WTC11 (cell line): ENCODE data around the gene ENDOV. TPM values are rescaled to one million over a fixed set of nuclear protein-coding genes. Genes with fewer than 3 reads are reported as not detected.

Experiments used
- ATAC-seq: fragments of 200-7000 bp; cut with Tn5 transposase; 2 replicates; pipeline ENCODE4 v1.10.0; 2021; ENCODE audit warnings: mild to moderate bottlenecking, moderate library complexity
- CTCF ChIA-PET: fragments of 300-600 bp; sonication (Branson Sonifier 250); formaldehyde crosslinking; loops from one replicate; lab custom pipeline; 2021; ENCODE audit warnings: antibody characterized with exemption; lab: Charles Lee
- POLR2A ChIA-PET: fragments of 350-600 bp; sonication (Branson Sonifier 250); formaldehyde crosslinking; loops from one replicate; lab custom pipeline; 2021; ENCODE audit warnings: antibody characterized with exemption; lab: Charles Lee
- DNase-seq: peaks from one replicate; pipeline ENCODE4 v3.0.0; 2021; ENCODE audit warnings: low spot score
- H3K27ac Mint-ChIP-seq: 2 replicates; pipeline ENCODE4 v1.8.0; 2021; ENCODE audit warnings: mixed read lengths
- H3K27me3 Mint-ChIP-seq: 2 replicates; pipeline ENCODE4 v1.8.0; 2021; ENCODE audit warnings: low read depth, mild to moderate bottlenecking, moderate library complexity, mixed read lengths
- H3K36me3 Mint-ChIP-seq: 2 replicates; pipeline ENCODE4 v1.8.0; 2021; ENCODE audit warnings: mixed read lengths
- H3K4me1 Mint-ChIP-seq: 2 replicates; pipeline ENCODE4 v1.8.0; 2022; ENCODE audit warnings: mixed read lengths
- H3K4me3 Mint-ChIP-seq: 2 replicates; pipeline ENCODE4 v1.8.0; 2021; ENCODE audit warnings: mild to moderate bottlenecking, moderate library complexity, mixed read lengths
- H3K9me3 Mint-ChIP-seq: 2 replicates; pipeline ENCODE4 v1.8.0; 2021; ENCODE audit warnings: mixed read lengths
- CBFB ChIP-seq: sonication (generic); formaldehyde crosslinking; IDR thresholded peaks from 2 replicates; pipeline ENCODE4 v1.8.1; 2022; ENCODE audit warnings: mild to moderate bottlenecking, low read depth, missing genetic modification reagents
- GABPB1 ChIP-seq: sonication (generic); formaldehyde crosslinking; IDR thresholded peaks from 2 replicates; pipeline ENCODE4 v1.8.1; 2023; ENCODE audit warnings: mild to moderate bottlenecking, missing genetic modification reagents
- HMGA2 ChIP-seq: fragments of 250-450 bp; sonication (Bioruptor Pico); IDR thresholded peaks from 2 replicates; pipeline ENCODE4 v1.4.0; 2021; ENCODE audit warnings: mild to moderate bottlenecking, moderate library complexity
- JUN ChIP-seq: sonication (generic); formaldehyde crosslinking; IDR thresholded peaks from 2 replicates; pipeline ENCODE4 v1.8.0; 2023; ENCODE audit warnings: mild to moderate bottlenecking, missing genetic modification reagents
- MXD4 ChIP-seq: fragments of 250-450 bp; sonication (Bioruptor Pico); IDR thresholded peaks from 2 replicates; pipeline ENCODE4 v1.8.0; 2021; ENCODE audit warnings: mild to moderate bottlenecking, moderate library complexity, borderline replicate concordance
- MYBL2 ChIP-seq: sonication (generic); formaldehyde crosslinking; IDR thresholded peaks from 2 replicates; pipeline ENCODE4 v1.8.1; 2023; ENCODE audit warnings: mild to moderate bottlenecking, moderate library complexity, missing genetic modification reagents
- NR1H2 ChIP-seq: sonication (generic); formaldehyde crosslinking; IDR thresholded peaks from 2 replicates; pipeline ENCODE4 v1.9.0; 2021; ENCODE audit warnings: mild to moderate bottlenecking, moderate library complexity, missing genetic modification reagents
- NR3C1 ChIP-seq: sonication (generic); formaldehyde crosslinking; conservative IDR thresholded peaks from 2 replicates; pipeline ENCODE4 v1.8.1; 2023; ENCODE audit warnings: low read depth, mild to moderate bottlenecking, missing genetic modification reagents
- SMAD3 ChIP-seq: sonication (generic); formaldehyde crosslinking; IDR thresholded peaks from 2 replicates; pipeline ENCODE4 v1.8.0; 2022; ENCODE audit warnings: missing genetic modification reagents, mild to moderate bottlenecking, borderline replicate concordance
- TCF7 ChIP-seq: sonication (generic); formaldehyde crosslinking; IDR thresholded peaks from 2 replicates; pipeline ENCODE4 v1.8.0; 2022; ENCODE audit warnings: mild to moderate bottlenecking, low read depth, missing genetic modification reagents, moderate library complexity
- TEAD4 ChIP-seq: sonication (generic); formaldehyde crosslinking; IDR thresholded peaks from 2 replicates; pipeline ENCODE4 v1.8.0; 2022; ENCODE audit warnings: mild to moderate bottlenecking, missing genetic modification reagents
- TP53 ChIP-seq: sonication (generic); formaldehyde crosslinking; IDR thresholded peaks from 2 replicates; pipeline ENCODE4 v1.8.1; 2023; ENCODE audit warnings: mild to moderate bottlenecking, missing genetic modification reagents
- ZNF219 ChIP-seq: sonication (generic); formaldehyde crosslinking; IDR thresholded peaks from 2 replicates; pipeline ENCODE4 v1.8.0; 2023; ENCODE audit warnings: missing genetic modification reagents, mild to moderate bottlenecking, borderline replicate concordance
- ZNF263 ChIP-seq: sonication (generic); formaldehyde crosslinking; IDR thresholded peaks from 2 replicates; pipeline ENCODE4 v1.8.1; 2022; ENCODE audit warnings: low read depth, mild to moderate bottlenecking, moderate library complexity, missing genetic modification reagents
- ZNF423 ChIP-seq: fragments of 250-450 bp; sonication (Bioruptor Pico); IDR thresholded peaks from 2 replicates; pipeline ENCODE4 v2.1.2; 2022; ENCODE audit warnings: mild to moderate bottlenecking, moderate library complexity
- total RNA-seq: library from RNA; stranded (reverse); gene quantifications from 3 replicates; pipeline ENCODE4 v1.2.3, GENCODE V29; 2021
- TF ChIP-seq, protein P1 (sequence below): sonication (generic); formaldehyde crosslinking; IDR thresholded peaks from 2 replicates; pipeline ENCODE4 v1.8.1; 2023; ENCODE audit warnings: mild to moderate bottlenecking, missing genetic modification reagents, borderline replicate concordance
- TF ChIP-seq, protein P2 (sequence below): fragments of 250-450 bp; sonication (Bioruptor Pico); IDR thresholded peaks from 2 replicates; pipeline ENCODE4 v1.9.0; 2021; ENCODE audit warnings: mild to moderate bottlenecking
- TF ChIP-seq, protein P3 (sequence below): sonication (generic); formaldehyde crosslinking; IDR thresholded peaks from 2 replicates; pipeline ENCODE4 v1.8.1; 2023; ENCODE audit warnings: mild to moderate bottlenecking, missing genetic modification reagents, moderate library complexity
- TF ChIP-seq, protein P4 (sequence below): sonication (generic); formaldehyde crosslinking; IDR thresholded peaks from 2 replicates; pipeline ENCODE4 v1.8.1; 2023; ENCODE audit warnings: mild to moderate bottlenecking, missing genetic modification reagents
- TF ChIP-seq, protein P5 (sequence below): fragments of 250-450 bp; sonication (Bioruptor Pico); IDR thresholded peaks from 2 replicates; pipeline ENCODE4 v2.1.2; 2022; ENCODE audit warnings: mild to moderate bottlenecking, moderate library complexity

ENDOV gene
- total RNA-seq, 1 experiment from 2014 or later, result 25.2 TPM

DNA sequence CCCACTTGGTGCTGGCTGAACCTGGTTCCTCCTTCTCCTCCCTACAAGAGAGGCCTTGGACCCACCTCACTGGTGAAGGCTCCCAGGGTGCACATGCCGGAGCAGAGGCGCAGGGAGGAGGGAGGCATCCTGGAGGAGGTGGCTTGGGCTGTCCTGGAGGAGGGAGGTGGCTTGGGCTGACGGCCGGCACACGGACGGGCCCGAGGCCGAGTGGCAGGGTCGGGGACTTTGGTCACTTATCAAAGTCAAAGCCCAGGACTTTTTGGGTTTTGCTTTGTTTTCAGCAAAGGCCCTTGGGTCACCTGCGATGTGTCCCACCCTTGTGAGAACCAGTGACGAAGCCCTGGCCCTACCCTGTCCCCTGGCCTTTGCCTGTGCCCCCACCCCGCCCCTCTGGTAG is 28.5 kb downstream of the ENDOV start:
- peaks cover 8% of the 10 kb centered on the region for H3K27me3 Mint-ChIP-seq
- POLR2A ChIA-PET, result interaction anchor here (0.9 kb wide), 1 partner anchor 12 kb away, joined by 5 read pairs; no protein-coding TSS in a partner anchor
- no peaks in the 10 kb centered on the region; the same call in 1 of the 2 replicates for H3K4me1 Mint-ChIP-seq
- no peaks in the 10 kb centered on the region for H3K36me3 Mint-ChIP-seq
- no peak overlapping the region for H3K4me3 Mint-ChIP-seq
- CTCF ChIA-PET, result interaction anchor here (1.0 to 2.5 kb wide), 2 partner anchors 16 to 545 kb away, joined by 5 to 12 read pairs; no protein-coding TSS in a partner anchor
- no peaks in the 10 kb centered on the region for H3K9me3 Mint-ChIP-seq
- no peak for DNase-seq
- TF ChIP-seq, protein P1, sequence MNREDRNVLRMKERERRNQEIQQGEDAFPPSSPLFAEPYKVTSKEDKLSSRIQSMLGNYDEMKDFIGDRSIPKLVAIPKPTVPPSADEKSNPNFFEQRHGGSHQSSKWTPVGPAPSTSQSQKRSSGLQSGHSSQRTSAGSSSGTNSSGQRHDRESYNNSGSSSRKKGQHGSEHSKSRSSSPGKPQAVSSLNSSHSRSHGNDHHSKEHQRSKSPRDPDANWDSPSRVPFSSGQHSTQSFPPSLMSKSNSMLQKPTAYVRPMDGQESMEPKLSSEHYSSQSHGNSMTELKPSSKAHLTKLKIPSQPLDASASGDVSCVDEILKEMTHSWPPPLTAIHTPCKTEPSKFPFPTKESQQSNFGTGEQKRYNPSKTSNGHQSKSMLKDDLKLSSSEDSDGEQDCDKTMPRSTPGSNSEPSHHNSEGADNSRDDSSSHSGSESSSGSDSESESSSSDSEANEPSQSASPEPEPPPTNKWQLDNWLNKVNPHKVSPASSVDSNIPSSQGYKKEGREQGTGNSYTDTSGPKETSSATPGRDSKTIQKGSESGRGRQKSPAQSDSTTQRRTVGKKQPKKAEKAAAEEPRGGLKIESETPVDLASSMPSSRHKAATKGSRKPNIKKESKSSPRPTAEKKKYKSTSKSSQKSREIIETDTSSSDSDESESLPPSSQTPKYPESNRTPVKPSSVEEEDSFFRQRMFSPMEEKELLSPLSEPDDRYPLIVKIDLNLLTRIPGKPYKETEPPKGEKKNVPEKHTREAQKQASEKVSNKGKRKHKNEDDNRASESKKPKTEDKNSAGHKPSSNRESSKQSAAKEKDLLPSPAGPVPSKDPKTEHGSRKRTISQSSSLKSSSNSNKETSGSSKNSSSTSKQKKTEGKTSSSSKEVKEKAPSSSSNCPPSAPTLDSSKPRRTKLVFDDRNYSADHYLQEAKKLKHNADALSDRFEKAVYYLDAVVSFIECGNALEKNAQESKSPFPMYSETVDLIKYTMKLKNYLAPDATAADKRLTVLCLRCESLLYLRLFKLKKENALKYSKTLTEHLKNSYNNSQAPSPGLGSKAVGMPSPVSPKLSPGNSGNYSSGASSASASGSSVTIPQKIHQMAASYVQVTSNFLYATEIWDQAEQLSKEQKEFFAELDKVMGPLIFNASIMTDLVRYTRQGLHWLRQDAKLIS (CRISPR knock-in tag), result no peak
- no peak for TF ChIP-seq JUN (CRISPR knock-in tag)
- TF ChIP-seq CBFB (CRISPR knock-in tag), result no peak
- no peak for TF ChIP-seq MYBL2 (CRISPR knock-in tag)
- no peak for TF ChIP-seq TEAD4 (CRISPR knock-in tag)
- TF ChIP-seq, all 79 proteins: peak for 0
- no peak for ATAC-seq
- no peak overlapping the region for H3K27ac Mint-ChIP-seq

DNA sequence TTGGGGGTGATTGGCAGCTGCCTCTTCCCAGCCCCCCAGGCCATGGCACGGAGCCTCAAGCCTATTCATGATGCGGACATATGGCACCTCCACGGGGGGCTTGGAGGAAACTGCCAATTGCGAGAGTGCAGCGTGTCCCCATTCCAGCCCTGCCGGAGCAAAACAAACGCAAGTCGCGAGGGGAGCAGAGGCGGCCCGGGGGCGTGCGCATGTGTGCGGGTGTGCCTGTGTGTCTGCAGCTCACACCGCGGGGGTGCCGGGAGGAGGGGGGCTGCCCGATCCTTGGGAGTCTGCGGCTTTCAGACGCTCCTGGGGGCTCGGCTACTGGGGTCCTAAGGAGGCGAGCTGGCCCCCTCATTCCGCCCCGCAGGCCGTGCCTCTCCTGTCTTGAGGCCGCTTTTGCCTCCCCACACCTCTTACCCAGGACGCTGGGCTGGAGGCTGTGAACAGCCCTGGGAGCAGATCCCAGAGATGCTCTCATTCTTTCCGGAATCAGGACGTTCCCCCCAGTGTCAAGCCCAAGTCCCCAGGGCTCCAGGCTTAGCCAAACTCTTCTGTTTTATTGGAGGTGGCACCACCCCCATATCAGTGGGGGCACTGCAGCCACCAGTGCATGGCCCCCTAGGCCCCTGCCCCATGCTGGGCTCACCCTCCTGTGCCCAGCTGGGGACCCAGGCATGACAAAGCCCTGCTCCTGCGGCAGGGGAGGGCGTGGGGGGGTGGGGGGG is 29.1 kb downstream of the ENDOV start:
- TF ChIP-seq ZNF423 (peak; percentile 55; the same call in 1 of the 2 replicates), ZNF219 (CRISPR knock-in tag) (no peak)
- Mint-ChIP-seq H3K4me1 (no peaks in the 10 kb centered on the region; the same call in 1 of the 2 replicates), H3K27ac (no peak overlapping the region), H3K36me3 (no peaks in the 10 kb centered on the region), H3K9me3 (no peaks in the 10 kb centered on the region), H3K4me3 (no peak overlapping the region), H3K27me3 (peaks cover 8% of the 10 kb centered on the region)
- CTCF ChIA-PET, result interaction anchor here (2.5 kb wide), 1 partner anchor 17 kb away, joined by 12 read pairs; no protein-coding TSS in a partner anchor
- POLR2A ChIA-PET, result no interaction called here
- ATAC-seq (peak; percentile 42), DNase-seq (peak; percentile 53)

DNA sequence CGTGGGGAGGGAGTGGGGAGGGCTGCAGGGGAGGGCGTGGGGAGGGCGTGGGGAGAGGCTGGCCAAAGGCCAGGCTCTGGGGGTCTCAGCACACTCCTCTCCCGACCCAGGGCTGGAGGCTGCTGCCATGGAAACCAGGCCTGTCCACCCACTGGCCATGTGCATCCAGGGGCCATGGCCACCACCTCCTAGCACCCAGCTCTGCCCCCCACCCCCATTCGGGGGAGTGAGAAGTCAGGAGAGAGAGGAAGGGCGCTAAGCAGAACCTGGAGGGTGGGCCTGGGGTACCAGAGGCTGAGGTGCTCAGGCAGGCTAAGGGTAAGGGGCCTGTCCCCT is 29.6 kb downstream of the ENDOV start:
- ChIA-PET POLR2A (no interaction called here), CTCF (interaction anchor here (2.5 kb wide), 1 partner anchor 18 kb away, joined by 12 read pairs; no protein-coding TSS in a partner anchor)
- ATAC-seq (no peak), DNase-seq (no peak)
- no peak overlapping the region for H3K27ac Mint-ChIP-seq
- no peak for TF ChIP-seq NR3C1 (CRISPR knock-in tag)
- TF ChIP-seq, protein P2, sequence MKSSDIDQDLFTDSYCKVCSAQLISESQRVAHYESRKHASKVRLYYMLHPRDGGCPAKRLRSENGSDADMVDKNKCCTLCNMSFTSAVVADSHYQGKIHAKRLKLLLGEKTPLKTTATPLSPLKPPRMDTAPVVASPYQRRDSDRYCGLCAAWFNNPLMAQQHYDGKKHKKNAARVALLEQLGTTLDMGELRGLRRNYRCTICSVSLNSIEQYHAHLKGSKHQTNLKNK, result no peak
- H3K9me3 Mint-ChIP-seq, result no peaks in the 10 kb centered on the region
- no peaks in the 10 kb centered on the region; the same call in 1 of the 2 replicates for H3K4me1 Mint-ChIP-seq
- no peak overlapping the region for H3K4me3 Mint-ChIP-seq
- H3K27me3 Mint-ChIP-seq, result peaks cover 8% of the 10 kb centered on the region
- H3K36me3 Mint-ChIP-seq, result no peaks in the 10 kb centered on the region

DNA sequence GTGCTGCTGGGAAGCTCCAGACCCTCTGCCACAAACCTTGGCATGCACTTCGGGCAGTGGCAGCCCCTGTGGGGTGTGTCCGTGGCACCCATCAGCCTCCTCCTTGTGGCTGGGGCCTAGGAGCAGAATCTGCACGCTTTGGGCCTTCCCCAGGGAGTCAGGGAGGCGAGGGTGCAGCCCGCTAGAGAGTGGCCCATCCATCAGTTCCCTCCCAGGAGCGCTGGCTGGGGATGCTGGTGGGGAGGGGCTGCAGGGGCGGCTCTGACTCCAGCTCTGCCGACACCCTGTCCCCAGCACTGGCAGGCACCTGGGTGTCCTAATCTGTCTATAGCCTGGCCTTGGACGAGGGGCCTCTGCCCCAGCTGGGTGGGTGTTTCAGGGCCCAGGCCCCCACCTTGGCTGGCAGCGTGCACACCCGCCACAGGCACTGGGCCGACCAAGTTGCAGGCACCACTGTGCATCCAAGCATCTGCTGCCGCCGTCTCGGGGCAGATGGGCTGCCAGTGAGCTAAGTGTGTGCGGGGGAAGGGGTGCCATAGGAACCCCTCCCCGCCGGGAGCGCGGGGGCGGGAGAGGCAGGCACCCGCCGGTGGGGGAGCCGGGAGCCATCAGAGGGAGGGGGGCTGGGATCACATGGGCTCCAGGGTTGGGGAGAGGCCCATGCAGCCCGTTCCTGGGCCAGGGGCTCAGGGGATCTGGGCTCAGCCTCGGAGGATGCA is 30.2 kb downstream of the ENDOV start:
- TF ChIP-seq, protein P3, sequence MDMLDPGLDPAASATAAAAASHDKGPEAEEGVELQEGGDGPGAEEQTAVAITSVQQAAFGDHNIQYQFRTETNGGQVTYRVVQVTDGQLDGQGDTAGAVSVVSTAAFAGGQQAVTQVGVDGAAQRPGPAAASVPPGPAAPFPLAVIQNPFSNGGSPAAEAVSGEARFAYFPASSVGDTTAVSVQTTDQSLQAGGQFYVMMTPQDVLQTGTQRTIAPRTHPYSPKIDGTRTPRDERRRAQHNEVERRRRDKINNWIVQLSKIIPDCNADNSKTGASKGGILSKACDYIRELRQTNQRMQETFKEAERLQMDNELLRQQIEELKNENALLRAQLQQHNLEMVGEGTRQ (CRISPR knock-in tag), result no peak
- TF ChIP-seq, protein P4, sequence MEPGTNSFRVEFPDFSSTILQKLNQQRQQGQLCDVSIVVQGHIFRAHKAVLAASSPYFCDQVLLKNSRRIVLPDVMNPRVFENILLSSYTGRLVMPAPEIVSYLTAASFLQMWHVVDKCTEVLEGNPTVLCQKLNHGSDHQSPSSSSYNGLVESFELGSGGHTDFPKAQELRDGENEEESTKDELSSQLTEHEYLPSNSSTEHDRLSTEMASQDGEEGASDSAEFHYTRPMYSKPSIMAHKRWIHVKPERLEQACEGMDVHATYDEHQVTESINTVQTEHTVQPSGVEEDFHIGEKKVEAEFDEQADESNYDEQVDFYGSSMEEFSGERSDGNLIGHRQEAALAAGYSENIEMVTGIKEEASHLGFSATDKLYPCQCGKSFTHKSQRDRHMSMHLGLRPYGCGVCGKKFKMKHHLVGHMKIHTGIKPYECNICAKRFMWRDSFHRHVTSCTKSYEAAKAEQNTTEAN (CRISPR knock-in tag), result no peak
- TF ChIP-seq ZNF263 (CRISPR knock-in tag), result no peak
- no peak for TF ChIP-seq MXD4 (CRISPR knock-in tag)
- no peak for TF ChIP-seq GABPB1 (CRISPR knock-in tag)
- no peak for TF ChIP-seq HMGA2 (CRISPR knock-in tag)
- no peak for TF ChIP-seq TP53 (CRISPR knock-in tag)
- no peak for TF ChIP-seq TCF7 (CRISPR knock-in tag)
- TF ChIP-seq SMAD3 (CRISPR knock-in tag), result no peak
- no peak for TF ChIP-seq JUN (CRISPR knock-in tag)
- no peak for TF ChIP-seq NR1H2 (CRISPR knock-in tag)
- TF ChIP-seq, protein P5, sequence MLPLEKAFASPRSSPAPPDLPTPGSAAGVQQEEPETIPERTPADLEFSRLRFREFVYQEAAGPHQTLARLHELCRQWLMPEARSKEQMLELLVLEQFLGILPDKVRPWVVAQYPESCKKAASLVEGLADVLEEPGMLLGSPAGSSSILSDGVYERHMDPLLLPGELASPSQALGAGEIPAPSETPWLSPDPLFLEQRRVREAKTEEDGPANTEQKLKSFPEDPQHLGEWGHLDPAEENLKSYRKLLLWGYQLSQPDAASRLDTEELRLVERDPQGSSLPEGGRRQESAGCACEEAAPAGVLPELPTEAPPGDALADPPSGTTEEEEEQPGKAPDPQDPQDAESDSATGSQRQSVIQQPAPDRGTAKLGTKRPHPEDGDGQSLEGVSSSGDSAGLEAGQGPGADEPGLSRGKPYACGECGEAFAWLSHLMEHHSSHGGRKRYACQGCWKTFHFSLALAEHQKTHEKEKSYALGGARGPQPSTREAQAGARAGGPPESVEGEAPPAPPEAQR (CRISPR knock-in tag), result no peak
- ChIA-PET POLR2A (no interaction called here), CTCF (interaction anchor here (0.6 kb wide), 1 partner anchor 493 kb away, joined by 8 read pairs; no protein-coding TSS in a partner anchor)
- ATAC-seq, result no peak
- H3K27ac Mint-ChIP-seq, result no peak overlapping the region
- peaks cover 8% of the 10 kb centered on the region for H3K27me3 Mint-ChIP-seq
- no peaks in the 10 kb centered on the region for H3K36me3 Mint-ChIP-seq
- no peak for DNase-seq
- H3K9me3 Mint-ChIP-seq, result no peaks in the 10 kb centered on the region
- H3K4me3 Mint-ChIP-seq, result no peak overlapping the region
- H3K4me1 Mint-ChIP-seq, result no peaks in the 10 kb centered on the region; the same call in 1 of the 2 replicates
